Erythroblast (primary cell): ENCODE measurements around the gene CERS1.

Source experiments
- GATA1 ChIP-seq: IDR thresholded peaks from 2 replicates; pipeline ENCODE4 v1.6.1; 2011; ENCODE audit warnings: low read depth, mild to moderate bottlenecking, control low read depth, low read length, moderate library complexity
- POLR2A ChIP-seq: IDR thresholded peaks from 2 replicates; pipeline ENCODE4 v1.6.1; 2011; ENCODE audit warnings: mild to moderate bottlenecking, low read length

DNA sequence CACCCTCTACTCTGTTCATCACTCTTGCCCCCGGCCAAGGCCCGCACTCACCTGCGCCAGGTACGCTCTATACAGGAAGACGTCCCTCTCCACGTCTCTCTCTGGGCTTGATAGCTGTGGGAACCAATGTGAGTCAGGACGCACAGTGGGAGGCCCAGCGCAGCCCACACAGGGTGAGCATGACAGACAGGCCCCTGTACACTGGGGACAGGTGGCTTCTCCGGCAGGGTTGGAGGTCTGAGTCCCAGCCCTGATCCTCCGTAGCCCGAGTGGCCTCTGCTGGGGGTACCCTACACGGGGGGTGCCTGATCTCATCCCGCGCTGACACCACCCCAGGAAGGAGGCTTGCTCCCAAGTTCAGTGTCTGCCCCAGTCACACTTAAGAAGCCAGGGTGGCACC lies 17.0 kb upstream of the CERS1 start:
- no peak for TF ChIP-seq POLR2A
- no peak for TF ChIP-seq GATA1
